CD4-positive, alpha-beta T cell treated with Interleukin-17A for 4 hours (primary cell): Measurements from ENCODE around the gene CCL20.
"Not testable (repeated sequence)": the region's sequence is repeated elsewhere in the genome, so short reads cannot be mapped to it uniquely, and the experiment has no call there.

Experiments
- DNase-seq: peaks from one replicate; pipeline ENCODE4 v3.0.0-alpha.2; 2020; ENCODE audit warnings: mixed read lengths

CCL20 gene, protein sequence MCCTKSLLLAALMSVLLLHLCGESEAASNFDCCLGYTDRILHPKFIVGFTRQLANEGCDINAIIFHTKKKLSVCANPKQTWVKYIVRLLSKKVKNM

DNA sequence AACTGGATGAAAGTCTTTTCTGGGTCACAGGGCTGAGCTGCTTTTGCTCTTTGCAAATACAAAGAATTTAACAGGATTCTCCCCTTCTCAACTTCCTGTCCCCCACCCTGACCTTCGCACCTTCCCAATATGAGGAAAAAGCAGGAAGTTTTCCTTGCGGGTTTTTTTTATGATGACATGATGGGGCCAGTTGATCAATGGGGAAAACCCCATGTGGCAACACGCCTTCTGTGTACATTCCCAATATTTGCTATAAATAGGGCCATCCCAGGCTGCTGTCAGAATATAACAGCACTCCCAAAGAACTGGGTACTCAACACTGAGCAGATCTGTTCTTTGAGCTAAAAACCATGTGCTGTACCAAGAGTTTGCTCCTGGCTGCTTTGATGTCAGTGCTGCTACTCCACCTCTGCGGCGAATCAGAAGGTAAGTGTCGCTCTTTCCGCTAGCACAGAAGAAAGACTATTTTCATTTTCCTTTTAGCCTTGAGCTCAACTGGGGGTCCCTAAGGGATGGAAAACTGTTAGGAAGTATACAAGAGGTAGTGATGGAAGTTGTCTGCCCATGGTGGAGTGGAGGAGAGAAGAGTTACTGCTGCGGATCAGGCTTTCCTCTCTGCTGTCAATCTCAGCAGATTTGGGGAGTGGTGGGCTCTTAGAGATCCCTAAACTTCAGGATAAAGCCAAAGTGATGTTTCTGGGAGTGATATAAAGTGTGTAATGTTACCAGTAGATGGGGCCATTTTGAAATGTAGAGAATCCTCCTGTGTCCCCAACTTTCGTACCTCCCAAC lies at the start of gene CCL20:
Gene CCL20 (plus strand): TSS at position 281 of the 792 bp plus-strand sequence. CDS start 70 bp downstream, at position 351.
- DNase-seq: peak; percentile 26

DNA sequence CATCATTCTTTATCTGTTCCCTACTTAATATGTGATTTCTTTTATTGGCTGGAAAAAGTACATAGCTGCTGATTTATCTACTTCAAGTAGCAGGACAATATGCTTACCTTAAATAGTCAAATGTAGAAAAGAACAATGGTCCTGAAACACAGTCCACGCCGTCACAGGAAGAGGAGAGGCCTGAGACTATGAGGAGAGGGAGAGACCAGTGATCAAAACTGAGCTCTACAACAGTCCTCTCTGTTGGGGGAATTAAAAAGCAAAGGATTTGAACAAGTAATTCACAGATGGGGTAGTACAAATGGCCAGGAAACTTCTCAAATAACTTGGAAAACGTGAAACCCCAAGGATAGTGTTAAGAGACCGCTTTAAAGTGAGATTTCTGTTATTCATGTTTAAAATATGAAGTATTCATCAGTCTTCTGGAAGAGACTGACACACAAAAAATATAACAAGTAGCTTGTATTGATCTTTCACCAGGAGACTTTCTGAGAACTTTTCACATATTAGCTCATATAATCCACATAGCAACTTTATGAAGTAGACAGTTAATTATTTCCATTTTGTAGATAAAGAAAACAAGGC lies 47.8 kb upstream of the CCL20 start:
- no peak for DNase-seq

DNA sequence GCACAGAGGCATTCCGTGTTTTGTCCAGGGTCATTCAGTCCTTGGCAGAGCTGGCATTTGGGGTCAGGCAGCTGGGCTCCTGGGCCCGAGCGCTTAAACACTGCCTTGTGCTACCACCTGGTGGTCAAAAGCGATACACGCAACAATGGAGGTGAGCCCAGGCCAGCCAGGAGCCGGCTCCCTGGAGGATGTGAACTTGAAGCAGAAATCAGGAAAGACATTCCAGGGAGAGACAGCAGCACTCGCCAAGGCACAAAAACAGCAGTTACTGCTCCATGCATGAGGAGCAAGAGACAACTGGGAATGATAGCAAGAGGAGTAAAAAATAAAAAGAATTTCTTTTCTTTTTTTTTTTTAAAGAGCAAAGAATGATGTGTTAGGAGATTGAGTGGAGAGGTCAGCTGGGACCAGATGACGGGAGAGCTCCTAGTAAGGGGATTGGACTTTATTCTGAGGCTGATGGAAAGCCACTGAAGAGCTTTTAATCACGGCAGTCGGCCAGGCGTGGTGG lies 47.2 kb upstream of the CCL20 start:
- peak; percentile 67 for DNase-seq

DNA sequence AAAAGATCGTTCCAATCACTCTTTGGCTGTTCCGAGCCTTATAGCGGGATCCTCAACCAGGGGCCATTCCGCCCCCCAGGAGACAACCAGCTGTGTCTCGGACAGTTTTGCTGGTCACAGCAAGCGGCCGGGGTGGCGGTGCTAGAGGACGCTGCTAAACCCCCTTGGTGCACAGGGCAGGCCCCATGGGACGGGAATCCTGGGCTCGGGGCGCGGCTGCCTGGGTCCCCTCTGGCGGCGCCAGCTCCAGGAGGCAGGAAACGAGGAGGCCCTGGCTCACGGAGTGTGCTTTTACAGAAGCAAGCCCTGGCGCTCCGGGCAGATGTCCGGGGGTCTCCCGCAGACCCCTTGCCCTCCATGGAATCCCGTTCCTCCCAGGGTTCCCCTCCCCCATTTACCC lies 45.8 kb upstream of the CCL20 start:
- no peak for DNase-seq

DNA sequence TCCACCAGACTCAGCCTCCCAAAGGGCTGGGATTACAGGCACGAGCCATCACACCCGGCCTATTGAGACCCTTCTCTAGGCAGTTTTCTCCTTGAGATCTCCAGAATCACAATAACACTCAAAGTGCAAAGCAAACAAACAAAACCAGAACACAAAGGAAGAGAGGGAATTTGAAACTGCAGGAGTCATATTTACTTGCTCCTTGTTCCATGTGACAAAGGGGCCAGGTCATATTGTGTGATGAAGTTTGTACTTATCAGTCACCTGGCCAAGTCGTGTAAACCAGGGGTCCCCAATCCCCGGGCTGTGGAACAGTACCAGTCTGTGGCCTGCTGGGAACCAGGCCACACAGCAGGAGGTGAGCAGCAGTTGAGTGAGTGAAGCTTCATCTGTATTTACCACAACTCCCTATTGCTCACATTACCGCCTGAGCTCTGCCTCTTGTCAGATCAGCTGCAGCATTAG lies 41.4 kb upstream of the CCL20 start:
- DNase-seq: no peak

DNA sequence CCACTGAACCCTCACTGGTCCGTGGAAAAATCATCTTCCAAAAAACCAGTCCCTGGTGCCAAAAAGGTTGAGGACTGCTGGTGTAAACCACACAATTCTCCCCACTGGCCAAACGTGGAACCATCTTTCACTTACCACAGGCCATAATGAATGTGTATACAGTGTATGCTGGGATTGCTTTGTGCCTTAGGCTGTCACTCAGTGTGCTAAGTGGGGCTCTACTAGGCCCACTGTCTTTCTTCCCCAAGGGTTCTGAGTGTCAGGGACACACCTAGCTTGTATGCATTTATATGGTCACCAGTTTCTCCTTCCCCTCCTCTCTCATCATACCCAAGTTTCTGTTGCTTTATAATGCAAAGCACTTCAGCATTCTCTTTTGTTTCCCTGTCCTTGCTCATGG lies 40.7 kb upstream of the CCL20 start:
- no peak for DNase-seq

DNA sequence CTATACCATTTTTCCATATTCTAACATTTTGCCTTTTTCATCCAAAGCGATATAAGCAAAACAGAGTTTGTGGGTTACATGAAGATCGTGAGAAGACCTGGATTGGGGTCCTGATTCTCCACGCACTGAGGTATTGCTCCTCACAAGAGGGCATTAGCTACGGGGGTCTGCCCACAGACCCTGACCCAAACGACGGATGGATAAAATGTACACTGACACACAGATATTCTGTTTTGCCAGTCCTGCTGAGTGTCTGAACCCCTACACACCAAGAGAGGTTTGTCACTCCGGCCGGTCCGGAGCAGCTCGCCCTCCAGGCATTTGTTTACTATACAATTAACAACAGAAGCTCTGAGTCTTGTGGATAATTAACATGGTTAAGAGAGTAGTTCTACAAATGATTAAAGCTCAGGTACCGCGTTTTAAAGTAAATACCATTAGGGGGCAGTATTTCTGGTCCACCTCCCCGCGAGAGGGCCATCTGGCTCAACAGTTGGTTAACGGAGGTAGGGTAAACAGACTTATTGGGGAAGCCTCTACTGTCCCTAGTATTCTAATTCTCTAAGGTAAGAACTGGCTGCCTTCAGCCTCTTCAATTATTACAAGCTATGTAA lies 39.5 kb upstream of the CCL20 start:
- peak; percentile 11 for DNase-seq

DNA sequence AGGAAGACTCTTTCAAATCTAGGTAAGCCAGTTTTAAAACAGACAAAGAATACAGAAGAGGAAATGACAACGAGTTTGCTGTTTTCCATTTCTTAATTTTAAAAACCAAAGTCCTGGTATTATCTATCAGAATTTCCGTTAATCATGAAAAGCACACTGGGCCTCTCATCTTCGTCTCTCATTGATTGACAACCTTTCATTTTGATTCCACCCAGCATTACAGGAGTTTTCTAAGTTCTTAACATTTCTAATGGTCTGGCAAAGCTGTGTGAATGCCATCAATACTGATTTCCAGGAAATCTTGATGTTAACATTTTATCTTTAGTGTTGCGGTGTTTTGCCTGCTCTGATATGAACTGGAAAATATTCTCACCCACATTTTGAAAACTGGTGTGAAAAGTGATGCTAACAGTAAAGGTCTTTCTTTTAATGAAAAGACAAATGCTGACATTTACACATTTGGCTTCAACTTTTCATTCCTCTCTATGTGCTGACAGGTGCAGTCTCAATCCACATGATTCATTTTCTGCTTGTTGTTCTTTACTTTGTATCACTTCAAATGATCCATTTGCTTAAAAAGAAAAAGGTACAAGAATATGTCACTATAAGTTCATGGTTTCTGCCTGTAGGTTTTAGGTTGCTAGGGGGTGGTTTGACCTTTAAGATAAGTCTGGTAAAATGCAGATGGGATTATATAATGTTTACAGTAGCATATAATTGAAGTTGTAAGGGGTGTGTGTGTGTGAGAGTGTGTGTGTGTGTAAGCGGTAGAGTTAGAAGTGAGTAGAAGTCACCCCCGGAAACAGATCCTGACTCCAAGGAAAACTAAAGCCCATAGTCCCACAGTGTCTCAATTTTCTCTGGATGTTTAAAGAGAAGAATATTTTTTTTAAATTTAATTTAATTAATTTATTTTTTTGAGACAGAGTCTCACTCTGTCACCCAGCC lies 38.5 kb upstream of the CCL20 start:
- DNase-seq: no peak

DNA sequence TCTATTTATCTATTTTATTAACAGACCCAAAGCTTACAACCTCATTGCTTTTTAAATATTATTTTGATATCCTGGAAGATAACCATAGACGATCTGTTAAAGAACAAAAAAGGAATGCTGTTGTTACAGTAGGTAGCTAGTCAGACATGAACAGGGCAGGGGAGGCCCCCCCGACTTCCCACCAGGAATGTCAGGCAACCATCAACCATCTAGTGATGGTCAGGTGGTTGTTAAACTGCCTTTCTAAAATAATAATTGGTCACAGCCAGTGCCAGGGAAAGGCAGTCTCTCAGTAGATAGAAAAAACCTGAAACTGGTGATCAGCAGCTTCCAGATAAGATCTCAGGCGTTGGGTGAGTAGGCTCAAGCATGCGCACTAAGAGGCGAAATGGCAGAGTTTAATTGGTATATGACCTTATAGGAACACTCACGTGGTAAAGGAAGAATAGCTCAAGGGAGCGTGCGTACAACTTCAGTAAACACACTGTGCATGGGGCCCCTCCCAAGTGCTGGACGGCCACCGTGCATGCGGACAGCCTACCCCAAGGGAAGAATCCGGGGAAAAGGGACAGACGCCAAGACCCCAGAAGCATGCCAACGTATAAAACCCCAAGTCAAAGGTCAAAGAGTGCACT lies 32.5 kb upstream of the CCL20 start:
- DNase-seq: no peak

DNA sequence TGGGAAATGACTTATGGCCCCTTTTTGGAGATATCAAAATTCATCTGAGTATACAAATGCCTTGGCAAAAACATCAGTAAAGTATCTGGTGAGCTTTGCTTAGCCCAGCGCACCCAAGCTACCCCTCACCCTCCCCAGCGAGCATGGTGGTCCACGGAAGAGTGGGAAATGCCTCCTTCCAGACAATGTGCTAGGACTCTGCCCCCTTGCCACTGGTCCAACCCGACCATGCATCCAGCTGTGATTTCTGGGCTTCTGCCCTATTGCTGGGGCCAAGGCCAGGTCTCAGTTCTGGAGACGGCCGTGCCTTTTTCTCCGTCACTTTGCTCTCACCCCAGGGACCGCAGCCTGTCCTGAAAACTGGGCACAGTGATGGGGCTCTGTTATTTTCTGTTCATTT lies 31.8 kb upstream of the CCL20 start:
- no peak for DNase-seq

DNA sequence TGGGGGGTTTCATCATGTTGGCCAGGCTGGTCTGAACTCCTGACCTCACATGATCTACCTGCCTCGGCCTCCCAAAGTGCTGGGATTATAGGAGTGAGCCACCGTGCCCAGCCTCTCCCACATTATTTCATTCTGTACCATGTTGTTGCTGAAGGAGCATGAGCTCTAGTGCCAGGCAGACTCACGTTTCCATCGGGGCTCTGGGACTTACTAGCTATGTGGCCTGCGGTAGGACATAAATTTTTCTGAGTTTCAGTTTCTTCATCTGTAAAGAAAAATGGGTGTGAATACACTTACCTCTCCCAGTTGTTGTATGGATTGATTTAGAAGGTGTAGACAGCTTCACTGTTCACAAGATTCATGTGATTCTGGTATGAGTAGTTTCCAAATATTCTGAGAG lies 30.8 kb upstream of the CCL20 start:
- no peak for DNase-seq

DNA sequence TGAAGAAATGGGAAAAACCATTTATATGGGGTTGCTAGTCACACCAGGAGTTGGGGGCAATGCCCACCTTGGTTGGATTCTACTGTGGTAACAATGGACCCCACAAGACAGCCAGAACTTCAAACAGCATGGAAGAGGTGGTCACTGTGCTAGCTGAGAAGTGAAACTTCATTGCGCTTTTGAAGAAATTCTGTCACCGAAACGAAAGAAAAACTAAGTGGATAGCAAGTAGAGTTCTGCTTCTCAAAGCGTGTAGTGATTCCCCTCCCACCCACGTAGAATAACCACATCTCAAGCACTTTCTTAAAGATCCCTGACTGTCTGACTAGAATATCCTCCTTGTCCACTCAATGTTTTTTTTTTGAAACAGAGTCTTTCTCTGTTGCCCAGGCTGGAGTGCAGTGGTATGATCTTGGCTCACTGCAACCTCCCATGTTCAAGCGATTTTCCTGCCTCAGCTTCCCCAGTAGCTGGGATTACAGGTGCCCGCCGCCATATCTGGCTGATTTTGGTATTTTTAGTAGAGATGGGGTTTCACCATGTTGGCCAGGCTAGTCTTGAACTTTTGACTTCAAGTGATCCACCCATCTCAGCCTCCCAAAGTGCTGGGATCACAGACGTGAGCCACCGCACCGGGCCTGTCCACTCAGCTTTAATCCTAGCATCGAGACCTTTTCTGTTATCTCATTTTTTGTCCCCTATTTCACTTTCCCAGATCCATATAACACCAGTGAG lies 30.1 kb upstream of the CCL20 start:
- DNase-seq: no peak

DNA sequence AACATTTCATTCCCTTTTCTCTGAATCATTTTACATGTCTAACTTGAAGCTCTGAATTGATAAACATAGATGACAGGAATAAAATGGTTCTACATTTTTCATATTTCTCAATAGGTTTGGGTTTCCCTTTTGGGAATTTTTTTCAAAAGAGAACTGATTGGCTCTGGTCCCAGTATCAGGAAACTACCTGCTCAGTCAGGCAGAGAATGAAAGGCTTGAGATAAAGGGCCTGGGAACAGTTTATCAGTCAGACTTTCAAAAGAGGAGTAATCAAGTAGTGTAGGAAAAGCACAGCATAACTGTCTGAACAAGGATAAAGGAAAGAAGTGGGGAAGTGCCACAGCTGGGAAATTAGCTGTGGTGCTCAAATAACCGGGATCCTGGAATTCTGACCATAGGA lies 28.3 kb upstream of the CCL20 start:
- no peak for DNase-seq

DNA sequence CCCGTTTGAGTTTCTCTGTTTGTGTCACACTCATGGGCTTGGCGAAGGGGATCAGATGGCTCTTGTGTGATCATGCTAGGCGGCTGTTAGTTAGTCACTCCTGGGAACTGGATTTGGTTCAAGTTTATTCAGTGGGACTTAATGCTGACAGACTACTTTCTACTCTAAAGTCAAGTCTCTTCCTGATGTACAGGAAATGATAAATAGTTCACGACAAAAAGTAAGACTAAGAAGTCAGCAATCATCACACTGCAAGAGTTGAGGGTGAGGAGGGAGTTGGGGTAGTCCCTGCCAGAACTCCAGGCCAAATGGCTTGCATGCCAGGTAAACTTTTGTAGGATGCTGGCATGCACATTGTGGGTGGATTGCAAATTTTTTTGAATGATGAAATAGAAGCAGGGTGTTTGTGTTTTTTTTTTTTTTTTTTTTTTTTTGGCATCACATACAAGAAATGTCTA lies 25.1 kb upstream of the CCL20 start:
- DNase-seq: no peak

DNA sequence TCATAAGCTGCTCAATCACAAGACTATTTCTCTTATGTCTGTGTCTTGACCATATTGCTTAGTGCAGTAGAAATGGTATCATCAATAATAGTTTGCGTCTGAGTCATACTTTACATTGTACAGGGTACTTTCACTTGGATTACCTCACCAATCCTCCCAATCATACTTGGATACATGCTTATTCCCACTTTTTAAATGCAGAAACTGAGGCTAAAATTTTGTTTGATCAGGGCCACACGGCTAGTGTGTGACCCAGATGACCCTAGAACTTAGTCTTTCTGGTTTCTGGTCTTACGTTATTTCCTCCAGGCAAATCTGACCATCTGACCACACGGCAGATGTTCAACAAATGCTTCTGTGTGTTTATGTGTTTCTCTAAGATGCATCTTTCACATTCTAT lies 23.8 kb upstream of the CCL20 start:
- no peak for DNase-seq

DNA sequence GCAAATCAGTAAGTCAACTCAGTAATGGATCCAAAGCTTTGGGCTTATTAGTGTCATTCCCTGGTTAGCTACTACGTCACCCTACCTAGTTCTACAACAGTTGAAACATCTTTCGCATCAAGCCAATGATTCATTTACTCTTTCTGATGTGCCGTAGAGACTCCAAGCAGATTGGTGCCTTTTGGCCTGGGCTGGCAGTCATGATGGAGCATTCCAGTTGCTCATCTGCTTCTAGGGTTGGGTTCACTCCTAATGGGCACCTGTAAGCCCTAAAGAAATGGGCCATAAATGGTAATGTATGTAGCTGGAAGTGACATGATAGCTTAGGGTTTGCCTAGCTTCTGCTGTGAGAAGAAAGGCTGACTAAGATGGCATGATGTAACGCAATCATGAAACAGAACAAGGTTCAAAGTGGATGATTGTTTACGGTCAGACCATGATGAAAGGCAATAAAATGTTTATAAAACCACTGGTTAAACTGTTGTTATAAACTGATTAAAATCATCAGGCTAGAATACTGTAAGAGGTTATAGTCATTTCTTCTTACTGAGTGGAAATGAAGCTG lies 20.4 kb upstream of the CCL20 start:
- DNase-seq: no peak

DNA sequence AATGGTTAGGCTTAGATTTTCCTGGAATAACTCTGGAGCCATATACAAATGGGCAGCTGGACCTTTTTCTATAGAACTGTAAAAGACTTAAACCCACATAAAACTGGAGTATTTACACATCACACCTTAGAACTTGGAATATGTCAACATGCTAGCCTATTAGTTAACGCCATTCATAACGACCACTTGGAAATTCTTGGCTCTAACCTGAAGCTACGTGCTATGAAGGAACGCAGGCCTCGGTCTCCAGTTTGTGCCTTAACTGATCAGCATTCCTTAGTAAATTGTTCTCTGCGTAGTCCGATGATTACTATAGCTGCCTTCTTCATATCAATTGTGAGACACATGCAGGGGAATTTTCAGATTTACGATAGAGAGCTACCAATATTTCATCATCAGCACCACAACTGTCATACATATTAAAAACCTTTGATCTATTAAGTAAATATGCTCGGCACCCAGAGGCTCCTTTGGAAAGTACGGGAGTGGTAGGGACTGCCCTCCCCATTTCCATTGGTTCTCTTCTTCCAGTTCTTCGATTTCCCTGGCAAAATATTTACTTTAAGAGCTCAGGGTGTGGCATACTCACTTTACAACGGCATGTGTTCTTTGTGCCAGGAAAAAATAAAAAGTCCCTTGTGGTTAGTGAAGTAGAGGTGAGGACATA lies 17.5 kb upstream of the CCL20 start:
- DNase-seq: no peak

DNA sequence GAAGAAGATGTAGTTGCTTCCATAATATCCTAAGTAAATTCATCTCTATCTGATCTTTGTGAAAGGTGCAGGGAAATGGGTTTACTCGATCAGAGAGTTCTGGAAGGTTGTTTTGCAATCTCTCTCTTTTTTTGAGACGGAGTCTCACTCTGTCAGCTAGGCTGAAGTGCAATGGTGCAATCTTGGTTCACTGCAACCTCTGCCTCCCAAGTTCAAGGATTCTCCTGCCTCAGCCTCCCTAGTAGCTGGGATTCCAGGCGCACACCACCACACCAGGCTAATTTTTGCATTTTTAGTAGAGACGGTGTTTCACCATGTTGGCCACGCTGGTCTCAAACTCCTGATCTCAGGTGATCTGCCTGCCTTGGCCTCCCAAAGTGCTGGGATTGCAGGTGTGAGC lies 16.9 kb upstream of the CCL20 start:
- DNase-seq: not testable (repeated sequence)

DNA sequence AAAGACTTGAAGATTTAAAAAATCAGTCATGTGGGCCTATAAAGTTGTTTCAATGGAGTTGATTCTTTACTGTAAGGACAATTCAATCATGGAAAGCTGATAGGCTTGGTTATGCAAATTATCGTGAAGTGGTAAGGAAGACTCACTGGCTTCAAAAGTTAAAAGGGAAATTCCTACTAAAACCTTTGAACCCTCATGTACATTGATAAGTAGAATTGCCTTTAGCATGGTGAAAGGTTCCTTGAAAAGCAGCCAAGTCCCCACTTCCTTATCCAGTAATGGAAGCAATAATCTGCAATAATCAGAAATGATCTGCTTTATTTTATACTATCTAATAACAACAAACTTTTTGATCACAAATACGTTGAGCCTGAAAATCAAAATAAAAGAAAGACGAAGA lies 14.4 kb upstream of the CCL20 start:
- DNase-seq: no peak

DNA sequence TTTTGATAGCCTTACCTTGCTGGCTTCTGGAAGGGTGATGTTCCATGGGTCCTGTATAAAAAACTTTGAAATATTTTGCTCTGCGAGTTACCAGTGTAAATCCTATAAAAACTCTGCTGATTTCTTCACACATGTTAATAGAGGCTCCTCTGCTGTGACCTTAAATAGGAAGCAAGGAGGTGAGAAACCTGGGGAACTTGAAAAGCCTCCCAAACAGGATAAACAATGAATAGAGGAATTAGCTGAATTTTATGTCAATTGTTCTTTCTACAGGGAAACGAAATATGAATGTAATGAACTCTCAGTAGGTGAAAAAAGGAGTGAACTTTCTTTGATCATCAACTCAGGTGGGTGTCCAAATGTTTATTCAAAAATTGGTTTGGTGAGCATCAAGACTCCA lies 10.8 kb upstream of the CCL20 start:
- DNase-seq: no peak
